ENCODE data around the gene XPO5.

GRCh38 chr6:43491750-43492661, 83.8 kb downstream of the XPO5 start:
- TF ChIP-seq CTCF (IDR thresholded peaks at IDR 0.05; ENCODE audit: poor library complexity, severe bottlenecking): no peak
- no peak for TF ChIP-seq EP300 (conservative IDR thresholded peaks at IDR 0.05; ENCODE audit: poor library complexity, severe bottlenecking)
- TF ChIP-seq SMC3 (conservative IDR thresholded peaks at IDR 0.05; ENCODE audit: poor library complexity): no peak
- no peak for TF ChIP-seq POLR2AphosphoS5 (IDR thresholded peaks at IDR 0.05)
- TF ChIP-seq EZH2 (IDR thresholded peaks at IDR 0.05; ENCODE audit: borderline replicate concordance, insufficient read depth, low read length, poor library complexity, severe bottlenecking): no peak
- no peak for TF ChIP-seq REST (IDR thresholded peaks at IDR 0.05; ENCODE audit: borderline replicate concordance)
- no peak for TF ChIP-seq TAF1 (IDR thresholded peaks at IDR 0.05; ENCODE audit: low read depth)
- TF ChIP-seq RAD21 (conservative IDR thresholded peaks at IDR 0.05): no peak
- TF ChIP-seq MXI1 (conservative IDR thresholded peaks at IDR 0.05; ENCODE audit: poor library complexity, severe bottlenecking): no peak
